ENCODE data around the gene SUMF1.

The SUMF1 gene

DNA sequence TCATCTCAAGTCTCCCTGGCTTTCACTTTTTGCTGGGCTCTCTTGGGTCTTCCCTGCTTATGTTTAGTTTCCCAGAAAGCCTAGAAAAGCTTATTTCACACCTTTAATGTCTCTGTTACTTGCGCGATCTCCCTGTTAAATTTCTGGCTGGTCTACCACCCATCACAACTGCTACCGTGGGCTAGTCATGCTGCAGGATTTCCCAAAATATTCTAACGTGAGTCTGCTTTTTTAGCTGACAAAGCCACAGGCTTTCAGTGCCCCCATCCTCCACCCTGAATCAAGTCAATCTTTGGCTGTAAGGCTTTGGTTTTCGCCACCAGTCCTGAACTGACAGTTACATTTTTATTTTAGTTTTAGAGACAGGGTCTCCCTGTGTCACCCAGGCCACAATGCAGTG lies 74.1 kb downstream of the SUMF1 start (continued):
- TF ChIP-seq, protein P1, sequence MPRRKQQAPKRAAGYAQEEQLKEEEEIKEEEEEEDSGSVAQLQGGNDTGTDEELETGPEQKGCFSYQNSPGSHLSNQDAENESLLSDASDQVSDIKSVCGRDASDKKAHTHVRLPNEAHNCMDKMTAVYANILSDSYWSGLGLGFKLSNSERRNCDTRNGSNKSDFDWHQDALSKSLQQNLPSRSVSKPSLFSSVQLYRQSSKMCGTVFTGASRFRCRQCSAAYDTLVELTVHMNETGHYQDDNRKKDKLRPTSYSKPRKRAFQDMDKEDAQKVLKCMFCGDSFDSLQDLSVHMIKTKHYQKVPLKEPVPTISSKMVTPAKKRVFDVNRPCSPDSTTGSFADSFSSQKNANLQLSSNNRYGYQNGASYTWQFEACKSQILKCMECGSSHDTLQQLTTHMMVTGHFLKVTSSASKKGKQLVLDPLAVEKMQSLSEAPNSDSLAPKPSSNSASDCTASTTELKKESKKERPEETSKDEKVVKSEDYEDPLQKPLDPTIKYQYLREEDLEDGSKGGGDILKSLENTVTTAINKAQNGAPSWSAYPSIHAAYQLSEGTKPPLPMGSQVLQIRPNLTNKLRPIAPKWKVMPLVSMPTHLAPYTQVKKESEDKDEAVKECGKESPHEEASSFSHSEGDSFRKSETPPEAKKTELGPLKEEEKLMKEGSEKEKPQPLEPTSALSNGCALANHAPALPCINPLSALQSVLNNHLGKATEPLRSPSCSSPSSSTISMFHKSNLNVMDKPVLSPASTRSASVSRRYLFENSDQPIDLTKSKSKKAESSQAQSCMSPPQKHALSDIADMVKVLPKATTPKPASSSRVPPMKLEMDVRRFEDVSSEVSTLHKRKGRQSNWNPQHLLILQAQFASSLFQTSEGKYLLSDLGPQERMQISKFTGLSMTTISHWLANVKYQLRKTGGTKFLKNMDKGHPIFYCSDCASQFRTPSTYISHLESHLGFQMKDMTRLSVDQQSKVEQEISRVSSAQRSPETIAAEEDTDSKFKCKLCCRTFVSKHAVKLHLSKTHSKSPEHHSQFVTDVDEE (CRISPR knock-in tag; IDR thresholded peaks at IDR 0.05): no peak
- TF ChIP-seq PPARA (CRISPR knock-in tag; IDR thresholded peaks at IDR 0.05; ENCODE audit: borderline replicate concordance) (no peak), SNAI2 (CRISPR knock-in tag; IDR thresholded peaks at IDR 0.05) (no peak), ZNF70 (CRISPR knock-in tag; IDR thresholded peaks at IDR 0.05) (no peak)
- TF ChIP-seq, protein P2, sequence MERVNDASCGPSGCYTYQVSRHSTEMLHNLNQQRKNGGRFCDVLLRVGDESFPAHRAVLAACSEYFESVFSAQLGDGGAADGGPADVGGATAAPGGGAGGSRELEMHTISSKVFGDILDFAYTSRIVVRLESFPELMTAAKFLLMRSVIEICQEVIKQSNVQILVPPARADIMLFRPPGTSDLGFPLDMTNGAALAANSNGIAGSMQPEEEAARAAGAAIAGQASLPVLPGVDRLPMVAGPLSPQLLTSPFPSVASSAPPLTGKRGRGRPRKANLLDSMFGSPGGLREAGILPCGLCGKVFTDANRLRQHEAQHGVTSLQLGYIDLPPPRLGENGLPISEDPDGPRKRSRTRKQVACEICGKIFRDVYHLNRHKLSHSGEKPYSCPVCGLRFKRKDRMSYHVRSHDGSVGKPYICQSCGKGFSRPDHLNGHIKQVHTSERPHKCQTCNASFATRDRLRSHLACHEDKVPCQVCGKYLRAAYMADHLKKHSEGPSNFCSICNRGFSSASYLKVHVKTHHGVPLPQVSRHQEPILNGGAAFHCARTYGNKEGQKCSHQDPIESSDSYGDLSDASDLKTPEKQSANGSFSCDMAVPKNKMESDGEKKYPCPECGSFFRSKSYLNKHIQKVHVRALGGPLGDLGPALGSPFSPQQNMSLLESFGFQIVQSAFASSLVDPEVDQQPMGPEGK (CRISPR knock-in tag; IDR thresholded peaks at IDR 0.05; ENCODE audit: borderline replicate concordance): no peak

DNA sequence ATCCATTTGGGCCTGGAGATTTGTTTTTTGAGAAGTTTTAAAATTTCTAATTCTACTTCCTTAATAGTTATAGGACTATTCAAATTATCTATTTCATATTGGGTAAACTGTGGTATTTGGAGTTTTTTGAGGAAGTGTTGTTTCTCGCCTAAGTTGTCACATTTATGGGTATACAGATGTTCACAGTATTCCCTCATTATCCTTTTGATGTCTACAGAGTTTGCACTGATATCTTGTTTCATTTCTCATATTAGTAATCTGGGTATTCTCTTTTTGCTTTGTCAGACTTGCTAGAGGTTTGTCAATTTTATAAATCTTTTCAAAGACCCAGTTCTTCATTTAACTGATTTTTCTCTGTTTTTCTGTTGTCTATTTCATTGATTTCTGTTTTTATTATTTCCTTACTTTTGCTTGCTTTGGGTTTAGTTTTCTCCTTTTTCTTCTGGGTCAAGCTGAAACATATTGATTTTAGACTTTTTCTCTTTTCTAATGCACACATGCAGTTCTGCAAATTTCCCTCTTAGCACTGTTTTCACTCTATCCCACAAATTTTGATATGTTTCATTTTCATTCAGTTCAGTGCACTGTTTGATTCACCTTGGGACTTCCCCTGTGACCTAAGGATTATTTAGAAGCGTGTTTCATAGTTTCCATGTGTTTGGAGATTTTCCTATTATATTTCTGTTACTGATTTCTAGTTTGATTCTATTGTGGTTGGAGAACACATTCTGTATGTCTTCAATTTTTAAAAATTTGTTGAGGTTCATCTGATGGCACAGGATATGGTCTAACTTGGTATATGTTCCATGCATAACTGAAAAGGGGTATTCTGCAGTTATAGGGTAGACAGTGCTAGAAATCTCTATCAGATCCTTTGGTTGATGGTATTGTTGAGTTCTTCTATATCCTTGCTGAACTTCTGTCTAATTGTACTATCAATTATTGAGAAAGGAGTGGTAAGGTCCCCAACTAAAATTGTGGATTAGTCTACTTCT lies 79.6 kb downstream of the SUMF1 start:
- no peak for ATAC-seq
- TF ChIP-seq, protein P3, sequence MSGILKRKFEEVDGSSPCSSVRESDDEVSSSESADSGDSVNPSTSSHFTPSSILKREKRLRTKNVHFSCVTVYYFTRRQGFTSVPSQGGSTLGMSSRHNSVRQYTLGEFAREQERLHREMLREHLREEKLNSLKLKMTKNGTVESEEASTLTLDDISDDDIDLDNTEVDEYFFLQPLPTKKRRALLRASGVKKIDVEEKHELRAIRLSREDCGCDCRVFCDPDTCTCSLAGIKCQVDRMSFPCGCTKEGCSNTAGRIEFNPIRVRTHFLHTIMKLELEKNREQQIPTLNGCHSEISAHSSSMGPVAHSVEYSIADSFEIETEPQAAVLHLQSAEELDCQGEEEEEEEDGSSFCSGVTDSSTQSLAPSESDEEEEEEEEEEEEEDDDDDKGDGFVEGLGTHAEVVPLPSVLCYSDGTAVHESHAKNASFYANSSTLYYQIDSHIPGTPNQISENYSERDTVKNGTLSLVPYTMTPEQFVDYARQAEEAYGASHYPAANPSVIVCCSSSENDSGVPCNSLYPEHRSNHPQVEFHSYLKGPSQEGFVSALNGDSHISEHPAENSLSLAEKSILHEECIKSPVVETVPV (CRISPR knock-in tag; IDR thresholded peaks at IDR 0.05): no peak
- TF ChIP-seq ZNF565 (CRISPR knock-in tag; conservative IDR thresholded peaks at IDR 0.05; ENCODE audit: low read depth): no peak
- TF ChIP-seq ZNF70 (CRISPR knock-in tag; IDR thresholded peaks at IDR 0.05): no peak
- no peak for TF ChIP-seq BACH2 (CRISPR knock-in tag; IDR thresholded peaks at IDR 0.05; ENCODE audit: borderline replicate concordance)
- TF ChIP-seq SNAI2 (CRISPR knock-in tag; IDR thresholded peaks at IDR 0.05): no peak
- no peak for TF ChIP-seq ZFP30 (CRISPR knock-in tag; IDR thresholded peaks at IDR 0.05)
- no peak for TF ChIP-seq PPARA (CRISPR knock-in tag; IDR thresholded peaks at IDR 0.05; ENCODE audit: borderline replicate concordance)

DNA sequence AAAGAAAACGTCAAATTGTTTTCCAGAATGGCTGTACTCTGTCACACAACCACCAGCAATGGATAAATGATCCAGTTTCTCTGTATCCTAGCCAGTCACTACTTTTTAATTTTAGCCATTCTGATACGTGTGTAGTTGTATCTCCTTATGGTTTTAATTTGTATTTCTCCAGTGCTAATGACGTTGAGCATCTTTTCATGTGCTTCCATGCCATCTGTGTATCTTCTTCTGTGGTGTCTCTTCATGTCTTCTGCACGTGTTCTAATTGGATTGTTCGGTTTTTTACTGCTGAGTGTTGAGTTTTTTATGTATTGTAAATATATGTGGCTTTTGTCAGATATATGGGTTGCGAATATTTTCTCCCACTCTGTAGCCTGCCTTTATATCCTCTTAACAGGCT lies 81.9 kb downstream of the SUMF1 start:
- ATAC-seq: no peak

DNA sequence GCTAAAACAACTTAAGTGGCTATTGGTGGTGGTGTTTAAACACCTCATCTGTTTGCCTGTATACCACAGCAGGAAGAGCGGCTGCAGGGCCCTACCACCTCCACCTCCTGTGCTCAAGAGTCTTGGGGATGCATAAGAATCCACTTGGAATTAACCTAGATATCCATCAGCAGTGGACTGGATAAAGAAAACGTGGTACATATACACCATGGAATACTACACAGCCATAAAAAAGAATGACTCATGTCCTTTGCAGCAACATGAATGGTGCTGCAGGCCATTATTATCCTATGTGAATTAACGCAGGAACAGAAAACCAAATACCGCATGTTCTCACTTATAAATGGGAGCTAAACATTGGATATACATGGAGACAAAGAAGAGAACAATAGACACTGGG lies 87.1 kb downstream of the SUMF1 start:
- no peak for ATAC-seq
- TF ChIP-seq ZNF8 (CRISPR knock-in tag; IDR thresholded peaks at IDR 0.05) (peak; percentile 54; the same call in 1 of the 2 replicates), GLIS3 (CRISPR knock-in tag; IDR thresholded peaks at IDR 0.05) (no peak)

More for the DNA sequence above, 81.9 kb downstream of the SUMF1 start:
- no peak for TF ChIP-seq RARB (CRISPR knock-in tag; IDR thresholded peaks at IDR 0.05)
- TF ChIP-seq ARNTL (CRISPR knock-in tag; IDR thresholded peaks at IDR 0.05; ENCODE audit: borderline replicate concordance, low read depth): no peak
- TF ChIP-seq, protein P1 (CRISPR knock-in tag; IDR thresholded peaks at IDR 0.05): no peak
- TF ChIP-seq ZNF8 (CRISPR knock-in tag; IDR thresholded peaks at IDR 0.05): no peak
- no peak for TF ChIP-seq ZFP30 (CRISPR knock-in tag; IDR thresholded peaks at IDR 0.05)

DNA sequence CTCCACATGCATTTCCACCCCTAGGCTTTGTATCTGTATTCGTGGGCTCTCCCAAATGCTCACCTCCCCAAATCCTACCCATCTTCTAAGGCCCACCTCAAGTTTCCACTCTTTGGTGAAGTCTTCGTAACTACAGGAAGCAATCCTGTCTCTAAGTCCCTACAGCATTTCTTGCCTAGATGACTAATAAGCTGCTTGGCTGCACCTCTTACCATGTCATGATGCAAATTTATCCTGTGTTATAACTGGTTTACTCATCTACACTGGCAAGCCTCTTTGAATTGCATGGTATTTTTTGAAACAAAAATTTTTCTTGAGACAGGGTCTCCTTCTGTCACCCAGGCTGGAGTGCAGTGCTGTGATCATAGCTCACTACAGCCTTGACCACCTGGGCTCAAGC lies 90.6 kb downstream of the SUMF1 start:
- ATAC-seq: no peak
- TF ChIP-seq, protein P2 (CRISPR knock-in tag; IDR thresholded peaks at IDR 0.05; ENCODE audit: borderline replicate concordance): no peak
- TF ChIP-seq BACH2 (CRISPR knock-in tag; IDR thresholded peaks at IDR 0.05; ENCODE audit: borderline replicate concordance): no peak
- no peak for TF ChIP-seq TCF4 (CRISPR knock-in tag; IDR thresholded peaks at IDR 0.05; ENCODE audit: borderline replicate concordance)
- TF ChIP-seq SNAI2 (CRISPR knock-in tag; IDR thresholded peaks at IDR 0.05): no peak
- TF ChIP-seq ZFP3 (CRISPR knock-in tag; IDR thresholded peaks at IDR 0.05): no peak
- TF ChIP-seq, protein P1 (CRISPR knock-in tag; IDR thresholded peaks at IDR 0.05): no peak
- TF ChIP-seq TOX (CRISPR knock-in tag; IDR thresholded peaks at IDR 0.05; ENCODE audit: borderline replicate concordance): no peak
